ENCODE data around the gene DICER1.

GRCh38 chr14:95063391-95063790, 93.9 kb downstream of the DICER1 start:
- TF ChIP-seq CTCF (IDR thresholded peaks at IDR 0.05) (no peak), POLR2AphosphoS5 (IDR thresholded peaks at IDR 0.05) (no peak), POLR2A (IDR thresholded peaks at IDR 0.05; ENCODE audit: low read depth) (no peak), EP300 (IDR thresholded peaks at IDR 0.05) (no peak)

All from esophagus muscularis mucosa (tissue), 4 donors.